22Rv1 (cell line): ENCODE results near the gene HOXD12.

Source experiments
- H3K27ac ChIP-seq: fragments of 450-650 bp; 2 replicates; pipeline ENCODE4 v1.5.1; 2017
- ZFX ChIP-seq: fragments of 450-650 bp; IDR thresholded peaks from 2 replicates; pipeline ENCODE4 v1.6.1; 2017; ENCODE audit warnings: antibody characterized with exemption, borderline replicate concordance
- TF ChIP-seq, protein P1 (sequence below): fragments of 450-650 bp; IDR thresholded peaks from 2 replicates; pipeline ENCODE4 v1.5.1; 2017; ENCODE audit warnings: mild to moderate bottlenecking

The HOXD12 gene

DNA sequence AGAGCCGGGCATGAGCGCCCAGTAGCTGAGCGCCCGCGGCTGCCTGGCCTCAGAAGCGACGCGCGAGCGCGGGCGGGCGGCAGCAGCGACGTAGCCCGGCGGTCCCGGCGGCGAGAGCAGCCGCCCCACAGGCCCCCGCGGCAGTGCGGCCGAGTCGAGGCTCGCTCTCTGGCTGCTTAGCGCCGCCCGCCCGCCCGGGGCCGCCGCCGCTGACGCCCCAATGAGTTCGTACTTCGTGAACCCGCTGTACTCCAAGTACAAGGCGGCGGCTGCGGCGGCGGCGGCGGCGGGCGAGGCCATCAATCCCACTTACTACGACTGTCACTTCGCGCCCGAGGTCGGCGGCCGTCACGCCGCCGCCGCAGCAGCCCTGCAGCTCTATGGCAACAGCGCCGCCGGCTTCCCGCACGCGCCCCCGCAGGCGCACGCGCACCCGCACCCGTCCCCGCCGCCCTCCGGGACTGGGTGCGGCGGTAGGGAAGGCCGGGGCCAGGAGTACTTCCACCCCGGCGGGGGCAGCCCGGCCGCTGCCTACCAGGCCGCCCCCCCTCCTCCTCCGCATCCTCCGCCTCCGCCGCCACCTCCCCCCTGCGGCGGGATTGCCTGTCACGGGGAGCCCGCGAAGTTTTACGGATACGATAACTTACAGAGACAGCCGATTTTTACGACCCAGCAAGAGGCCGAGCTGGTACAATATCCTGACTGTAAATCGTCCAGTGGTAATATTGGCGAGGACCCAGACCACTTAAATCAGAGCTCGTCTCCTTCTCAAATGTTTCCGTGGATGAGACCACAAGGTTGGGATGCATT lies 30.8 kb downstream of the HOXD12 start:
- H3K27ac ChIP-seq, result no peak overlapping the region
- TF ChIP-seq, protein P1, sequence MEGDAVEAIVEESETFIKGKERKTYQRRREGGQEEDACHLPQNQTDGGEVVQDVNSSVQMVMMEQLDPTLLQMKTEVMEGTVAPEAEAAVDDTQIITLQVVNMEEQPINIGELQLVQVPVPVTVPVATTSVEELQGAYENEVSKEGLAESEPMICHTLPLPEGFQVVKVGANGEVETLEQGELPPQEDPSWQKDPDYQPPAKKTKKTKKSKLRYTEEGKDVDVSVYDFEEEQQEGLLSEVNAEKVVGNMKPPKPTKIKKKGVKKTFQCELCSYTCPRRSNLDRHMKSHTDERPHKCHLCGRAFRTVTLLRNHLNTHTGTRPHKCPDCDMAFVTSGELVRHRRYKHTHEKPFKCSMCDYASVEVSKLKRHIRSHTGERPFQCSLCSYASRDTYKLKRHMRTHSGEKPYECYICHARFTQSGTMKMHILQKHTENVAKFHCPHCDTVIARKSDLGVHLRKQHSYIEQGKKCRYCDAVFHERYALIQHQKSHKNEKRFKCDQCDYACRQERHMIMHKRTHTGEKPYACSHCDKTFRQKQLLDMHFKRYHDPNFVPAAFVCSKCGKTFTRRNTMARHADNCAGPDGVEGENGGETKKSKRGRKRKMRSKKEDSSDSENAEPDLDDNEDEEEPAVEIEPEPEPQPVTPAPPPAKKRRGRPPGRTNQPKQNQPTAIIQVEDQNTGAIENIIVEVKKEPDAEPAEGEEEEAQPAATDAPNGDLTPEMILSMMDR, result no peak
- TF ChIP-seq ZFX, result no peak

DNA sequence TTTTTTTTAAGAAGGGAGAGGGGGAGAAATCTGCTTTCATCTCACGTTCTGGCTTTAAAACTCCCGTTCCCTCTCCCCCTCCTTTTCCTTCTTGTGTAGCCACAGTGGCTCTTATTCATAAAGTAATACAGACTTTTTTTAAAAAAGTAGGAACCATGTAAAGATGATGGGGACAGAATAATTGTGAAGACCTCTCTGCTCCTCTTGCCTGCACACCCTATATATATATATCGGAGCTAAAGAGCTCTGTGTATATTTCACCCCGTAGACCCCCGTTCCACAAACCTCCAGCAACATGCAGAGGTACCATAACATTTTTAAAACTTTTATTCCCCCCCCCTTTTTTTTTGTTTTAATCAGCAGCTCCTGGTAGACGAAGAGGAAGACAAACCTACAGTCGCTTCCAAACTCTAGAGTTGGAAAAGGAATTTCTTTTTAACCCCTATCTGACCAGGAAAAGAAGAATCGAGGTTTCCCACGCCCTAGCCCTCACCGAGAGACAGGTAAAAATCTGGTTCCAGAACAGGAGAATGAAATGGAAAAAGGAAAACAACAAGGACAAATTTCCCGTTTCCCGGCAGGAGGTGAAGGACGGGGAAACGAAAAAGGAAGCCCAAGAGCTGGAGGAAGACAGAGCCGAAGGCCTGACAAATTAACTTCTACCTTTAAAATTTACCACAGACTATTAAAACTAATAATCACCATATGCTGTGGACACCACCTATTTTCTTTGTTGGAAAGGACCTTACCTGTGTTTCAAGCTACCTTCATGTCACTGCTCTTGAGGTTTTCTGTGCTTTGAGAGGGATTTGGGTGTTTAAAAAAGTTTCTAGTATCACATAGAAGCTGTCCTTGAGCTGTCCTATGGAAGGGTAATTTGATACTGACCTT lies 31.6 kb downstream of the HOXD12 start:
- H3K27ac ChIP-seq, result no peak overlapping the region
- TF ChIP-seq, protein P1, result no peak
- no peak for TF ChIP-seq ZFX

DNA sequence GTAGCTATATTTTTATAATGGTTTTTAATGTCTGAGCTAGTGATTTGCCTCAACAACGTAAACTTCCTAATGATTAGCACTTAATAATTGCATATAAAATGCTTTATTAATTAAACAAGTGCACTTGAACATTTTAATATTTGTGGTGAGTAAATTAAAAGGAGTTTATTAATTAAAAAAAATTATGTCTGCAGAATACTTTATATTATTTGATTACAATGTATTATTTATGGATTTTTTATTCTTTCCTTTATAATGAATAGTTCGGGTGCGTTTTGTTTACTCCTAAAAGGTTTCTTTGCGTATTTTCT lies 32.2 kb downstream of the HOXD12 start:
- no peak overlapping the region for H3K27ac ChIP-seq

DNA sequence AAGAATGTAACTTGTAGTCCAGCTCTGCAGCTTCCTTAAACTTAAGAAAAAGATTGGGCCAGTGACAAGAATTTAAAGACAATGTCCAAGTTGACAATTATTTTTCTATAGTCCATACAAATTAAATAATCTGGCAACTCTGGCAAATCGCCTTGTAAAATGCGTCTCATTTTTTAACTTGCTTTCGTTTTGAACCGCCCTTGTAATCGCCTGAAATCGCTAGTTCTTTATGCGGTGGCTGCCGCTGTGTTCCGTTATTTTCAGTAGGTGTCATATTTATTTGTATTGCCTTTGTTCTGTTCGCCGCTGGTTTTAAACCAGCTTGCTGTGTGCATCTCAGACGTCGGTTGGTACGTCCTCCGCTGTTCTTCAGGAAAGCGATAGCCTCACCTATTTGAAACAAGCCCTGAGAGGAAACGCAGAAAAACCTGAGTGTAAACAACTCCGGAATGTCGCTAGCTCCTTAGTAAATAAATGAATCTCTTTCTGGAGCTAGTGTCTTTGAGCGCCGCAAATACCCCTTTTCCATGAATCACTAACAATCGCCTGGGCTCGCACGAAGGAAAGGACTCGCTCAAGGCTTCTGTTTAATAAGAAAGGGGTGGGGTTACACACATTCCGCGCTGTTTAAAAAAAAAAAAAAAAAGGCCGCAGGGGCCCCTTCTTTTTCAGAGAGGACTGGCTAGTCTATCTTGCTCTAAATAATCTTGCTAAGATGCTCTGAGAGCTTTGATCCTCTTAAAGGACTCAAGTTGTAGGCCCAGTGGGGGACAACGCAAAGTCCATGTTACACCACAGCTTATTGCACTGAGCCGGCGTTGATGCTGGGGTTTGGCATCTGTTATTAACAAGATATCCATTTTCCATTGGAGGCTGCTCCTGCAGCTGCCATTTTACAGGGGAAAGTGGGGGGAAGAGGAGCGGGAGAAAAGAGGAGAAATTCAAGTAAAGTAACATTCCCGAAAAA lies 32.9 kb downstream of the HOXD12 start:
- TF ChIP-seq, protein P1, result no peak
- no peak for TF ChIP-seq ZFX
- no peak overlapping the region for H3K27ac ChIP-seq

More for the DNA sequence above, 32.2 kb downstream of the HOXD12 start:
- no peak for TF ChIP-seq ZFX
- TF ChIP-seq, protein P1, result no peak

DNA sequence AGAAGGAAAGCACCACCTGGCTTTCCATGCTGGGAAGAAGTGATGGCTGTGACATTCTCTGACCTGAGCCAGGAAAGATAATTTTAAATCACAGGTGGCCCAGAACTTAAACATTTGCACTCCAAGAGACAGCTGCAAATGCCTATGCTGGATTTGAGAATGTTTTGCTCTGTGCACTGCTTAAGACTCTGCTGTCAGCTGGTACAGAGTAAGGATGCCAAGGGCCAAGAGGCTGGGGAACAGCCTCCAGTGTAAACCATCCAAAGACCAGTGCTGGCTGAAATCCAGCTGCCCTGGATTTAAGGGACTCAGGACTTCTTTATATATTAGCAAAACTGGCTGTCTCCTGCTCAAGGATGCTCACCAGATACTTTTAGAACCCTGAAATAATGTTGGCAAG lies 33.8 kb downstream of the HOXD12 start:
- TF ChIP-seq ZFX, result no peak
- TF ChIP-seq, protein P1, result no peak
- no peak overlapping the region for H3K27ac ChIP-seq

DNA sequence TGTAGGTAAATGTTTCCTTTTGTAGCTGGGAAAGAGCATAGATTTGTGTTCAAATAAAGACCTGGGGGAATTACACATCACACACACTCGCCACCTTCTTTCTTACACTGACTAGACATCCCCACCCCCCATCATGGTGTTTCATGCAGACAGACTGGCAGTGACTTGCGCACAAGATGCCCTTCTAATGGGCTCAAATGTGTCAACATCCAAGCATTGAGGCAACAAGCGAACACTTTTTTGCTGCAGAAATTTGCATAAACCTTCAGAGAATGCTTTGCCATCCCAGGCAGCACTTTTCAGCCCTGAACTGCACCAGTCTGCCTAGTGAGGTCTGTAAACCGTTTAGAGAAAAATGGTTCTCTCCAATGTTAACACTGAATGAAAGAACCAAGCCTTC lies 34.4 kb downstream of the HOXD12 start:
- no peak overlapping the region for H3K27ac ChIP-seq
- TF ChIP-seq, protein P1, result no peak
- TF ChIP-seq ZFX, result no peak
